HCT116 (cell line): ENCODE results near the gene STIM1. TPM values are rescaled to one million over a fixed set of nuclear protein-coding genes. Genes with fewer than 3 reads are reported as not detected.
"Not testable (repeated sequence)": the region's sequence is repeated elsewhere in the genome, so short reads cannot be mapped to it uniquely, and the experiment has no call there.

Experiments
- ATAC-seq: fragments of 200-7000 bp; cut with Tn5 transposase; 2 replicates; pipeline ENCODE4 v1.9.1; 2020; ENCODE audit warnings: mild to moderate bottlenecking, moderate library complexity
- BruUV-seq: library from RNA; stranded (reverse); fragments of 400-500 nt; replicated peaks from 2 replicates; lab custom pipeline; 2021; lab: Mats Ljungman, UMichigan
- CTCF ChIA-PET: fragments of 300-600 bp; sonication (Branson Sonifier 250); formaldehyde crosslinking; loops from one replicate; lab custom pipeline; 2021; ENCODE audit warnings: antibody characterized with exemption; lab: Charles Lee
- POLR2A ChIA-PET: fragments of 300-600, 350-600 bp; sonication (Branson Sonifier 250); formaldehyde crosslinking; loops from one replicate; lab custom pipeline; 2021; ENCODE audit warnings: antibody characterized with exemption; lab: Charles Lee
- RAD21 ChIA-PET, 2 experiments: fragments of 300-600 bp; sonication (Branson Sonifier 250); formaldehyde crosslinking; loops; one replicate each; lab custom pipeline; 2023; ENCODE audit warnings: low total read pairs in 2 of 2; ENCODE audit not compliant: uncharacterized antibody in 2 of 2, unreplicated experiment in 2 of 2, low non-redundant PET in 1 of 2; lab: Charles Lee
- DNase-seq: peaks from one replicate; pipeline ENCODE4 v3.0.0-alpha.2; 2010; ENCODE audit warnings: low read depth, low spot score
- H2AFZ ChIP-seq: fragments of 200-600 bp; shearing (Covaris generic), sonication (generic); 2 replicates; pipeline ENCODE4 v1.6.1; 2017; ENCODE audit warnings: low read depth, mixed run types, mixed read lengths, antibody characterized with exemption, low read length; ENCODE audit not compliant: poor library complexity, severe bottlenecking
- H3K27ac ChIP-seq: 2 replicates; pipeline ENCODE4 v1.5.1; 2012; ENCODE audit warnings: low read depth, low read length
- H3K27me3 ChIP-seq: fragments of 200-600 bp; sonication (generic); 2 replicates; pipeline ENCODE4 v1.6.1; 2016; ENCODE audit warnings: mixed run types, low read length, mixed read lengths; ENCODE audit not compliant: insufficient read depth
- H3K36me3 ChIP-seq, 2 experiments: fragments of 200-500 bp in 1 of 2; fragments of 200-600 bp in 1 of 2; sonication (Bioruptor generic) in 1 of 2; sonication (generic) in 1 of 2; 2 replicates each; pipeline versions ENCODE4 v1.5.1 to v1.6.1; 2014 to 2016; ENCODE audit warnings: low read length in 2 of 2, inconsistent platforms in 1 of 2, mixed read lengths in 1 of 2, mixed run types in 1 of 2; ENCODE audit not compliant: insufficient read depth in 2 of 2, control insufficient read depth in 1 of 2
- H3K4me1 ChIP-seq, 2 experiments: fragments of 200-600 bp in 1 of 2; sonication (generic) in 1 of 2; 2 replicates each; pipeline versions ENCODE4 v1.5.1 to v1.6.1; 2012 to 2017; ENCODE audit warnings: low read length in 2 of 2, inconsistent platforms in 1 of 2, mild to moderate bottlenecking in 1 of 2, mixed read lengths in 1 of 2, mixed run types in 1 of 2, moderate library complexity in 1 of 2; ENCODE audit not compliant: insufficient read depth in 2 of 2, control insufficient read depth in 1 of 2
- H3K4me2 ChIP-seq: fragments of 200-600 bp; sonication (generic); 2 replicates; pipeline ENCODE4 v1.6.1; 2017; ENCODE audit warnings: mixed run types, low read length, mixed read lengths
- H3K4me3 ChIP-seq, 2 experiments: fragments of 200-600 bp in 1 of 2; sonication (generic) in 1 of 2; replicated peaks in 1 of 2; 2 replicates each; pipeline ENCODE4 v1.5.1; 2011 to 2016; ENCODE audit warnings: low read length in 2 of 2, control low read depth in 1 of 2, low read depth in 1 of 2, mild to moderate bottlenecking in 1 of 2, mixed read lengths in 1 of 2, mixed run types in 1 of 2
- H3K79me2 ChIP-seq: fragments of 200-600 bp; sonication (generic); 2 replicates; pipeline ENCODE4 v1.6.1; 2017; ENCODE audit warnings: mild to moderate bottlenecking, mixed run types, low read length, moderate library complexity, mixed read lengths; ENCODE audit not compliant: insufficient read depth
- H3K9ac ChIP-seq: fragments of 200-600 bp; sonication (generic); 2 replicates; pipeline ENCODE4 v1.6.1; 2016; ENCODE audit warnings: low read length, mixed read lengths
- H3K9me2 ChIP-seq: fragments of 200-600 bp; sonication (generic), shearing (Covaris generic); 2 replicates; pipeline ENCODE4 v1.6.1; 2017; ENCODE audit warnings: mixed run types, mild to moderate bottlenecking, moderate library complexity; ENCODE audit not compliant: insufficient read depth
- H3K9me3 ChIP-seq, 2 experiments: fragments of 200-500 bp in 1 of 2; fragments of 200-600 bp in 1 of 2; sonication (Bioruptor generic) in 1 of 2; sonication (generic) in 1 of 2; 2 replicates each; pipeline ENCODE4 v1.6.1; 2014 to 2017; ENCODE audit warnings: low read length in 2 of 2, mixed read lengths in 2 of 2, inconsistent platforms in 1 of 2, low read depth in 1 of 2, mild to moderate bottlenecking in 1 of 2, mixed run types in 1 of 2, moderate library complexity in 1 of 2; ENCODE audit not compliant: control insufficient read depth in 1 of 2, insufficient read depth in 1 of 2
- H4K20me1 ChIP-seq: fragments of 200-600 bp; sonication (generic), shearing (Covaris generic); 2 replicates; pipeline ENCODE4 v1.6.1; 2017; ENCODE audit warnings: mixed run types, mild to moderate bottlenecking, moderate library complexity; ENCODE audit not compliant: insufficient read depth
- REST ChIP-seq: IDR thresholded peaks from 2 replicates; pipeline ENCODE4 v1.6.1; 2012; ENCODE audit warnings: low read depth
- SP1 ChIP-seq: IDR thresholded peaks from 2 replicates; pipeline ENCODE4 v1.6.1; 2012; ENCODE audit warnings: low read depth
- TCF7L2 ChIP-seq: IDR thresholded peaks from 2 replicates; pipeline ENCODE4 v1.7.0; 2011; ENCODE audit warnings: borderline replicate concordance, inconsistent platforms; ENCODE audit not compliant: insufficient read depth, insufficient read length; ENCODE audit errors: extremely low read depth
- YY1 ChIP-seq: IDR thresholded peaks from 2 replicates; pipeline ENCODE4 v1.6.1; 2011; ENCODE audit warnings: low read length, low read depth, moderate library complexity, mild to moderate bottlenecking; ENCODE audit not compliant: insufficient replicate concordance; ENCODE audit errors: extremely low read depth
- ZNF274 ChIP-seq: fragments of 200-500 bp; sonication (Bioruptor generic); IDR thresholded peaks from 2 replicates; pipeline ENCODE4 v1.6.1; 2014; ENCODE audit warnings: mild to moderate bottlenecking, low read depth, low read length, inconsistent platforms
- intact Hi-C: fragments of 100-400 bp; cut with micrococcal nuclease; formaldehyde crosslinking; loops from 2 replicates; pipeline ENCODE4 v1.10.0; 2022
- total RNA-seq: library from RNA; stranded (reverse); gene quantifications from one replicate; pipeline ENCODE4 v1.2.1, GENCODE V29; 2021; ENCODE audit not compliant: unreplicated experiment

The STIM1 gene
- total RNA-seq, 1 experiment from 2014 or later = 22.3 TPM

DNA sequence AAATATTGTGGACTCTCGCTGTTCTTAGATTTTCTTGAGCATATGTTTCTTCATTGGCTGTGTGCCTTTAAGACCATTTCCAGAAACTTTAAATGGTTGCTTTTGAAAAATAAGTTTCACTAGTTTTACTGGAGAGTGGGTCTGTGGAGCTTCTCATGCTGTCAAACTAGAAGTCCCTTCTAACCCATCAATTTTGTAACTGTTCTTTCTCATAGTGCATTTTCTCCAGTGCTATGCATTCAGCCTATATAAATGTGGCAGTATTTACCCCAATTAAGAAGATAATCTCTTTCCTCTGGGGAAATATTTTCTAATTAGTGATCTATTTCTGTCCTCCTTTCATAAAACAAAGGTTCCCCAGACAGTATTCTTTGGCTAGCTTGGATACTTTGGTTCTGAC is 141.2 kb downstream of the STIM1 start (continued):
- no peak for TF ChIP-seq REST

DNA sequence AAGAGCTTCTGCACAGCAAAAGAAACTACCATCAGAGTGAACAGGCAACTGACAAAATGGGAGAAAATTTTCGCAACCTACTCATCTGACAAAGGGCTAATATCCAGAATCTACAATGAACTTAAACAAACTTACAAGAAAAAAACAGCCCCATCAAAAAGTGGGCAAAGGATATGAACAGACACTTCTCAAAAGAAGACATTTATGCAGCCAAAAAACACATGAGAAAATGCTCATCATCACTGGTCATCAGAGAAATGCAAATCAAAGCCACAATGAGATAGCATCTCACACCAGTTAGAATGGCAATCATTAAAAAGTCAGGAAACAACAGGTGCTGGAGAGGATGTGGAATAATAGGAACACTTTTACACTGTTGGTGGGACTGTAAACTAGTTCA is 149.3 kb downstream of the STIM1 start:
- H3K9me2 ChIP-seq, H3K27me3 ChIP-seq, H4K20me1 ChIP-seq, H3K4me3 ChIP-seq, H3K9me3 ChIP-seq, intact Hi-C loops, H3K4me2 ChIP-seq, CTCF ChIA-PET, H3K4me1 ChIP-seq, ATAC-seq, H3K79me2 ChIP-seq, H3K27ac ChIP-seq, H3K9ac ChIP-seq, BruUV-seq, POLR2A ChIA-PET, RAD21 ChIA-PET, H2AFZ ChIP-seq, DNase-seq, H3K36me3 ChIP-seq: not testable (repeated sequence)

GRCh38 chr11:4006946-4007680 is 151.6 kb downstream of the STIM1 start:
- ChIA-PET POLR2A (no interaction called here), CTCF (no interaction called here), RAD21 (no interaction called here)
- no peaks in the 10 kb centered on the region for H3K36me3 ChIP-seq
- no peak for DNase-seq
- no peak for TF ChIP-seq SP1
- no peak for TF ChIP-seq YY1
- no peak for TF ChIP-seq ZNF274
- no peak for TF ChIP-seq TCF7L2
- no peak overlapping the region for H2AFZ ChIP-seq
- H3K4me2 ChIP-seq = no peak overlapping the region
- no peak overlapping the region for H3K27ac ChIP-seq
- H3K4me1 ChIP-seq = no peaks in the 10 kb centered on the region
- H3K9ac ChIP-seq = no peak overlapping the region
- no peaks in the 10 kb centered on the region for H4K20me1 ChIP-seq
- ATAC-seq = no peak
- H3K27me3 ChIP-seq = no peaks in the 10 kb centered on the region
- no peaks in the 10 kb centered on the region for H3K79me2 ChIP-seq
- H3K4me3 ChIP-seq = no peak overlapping the region
- no peaks in the 10 kb centered on the region for H3K9me3 ChIP-seq
- H3K9me2 ChIP-seq = no peaks in the 10 kb centered on the region
- no TSS peak for BruUV-seq
- intact Hi-C loops = no loop called here
